Endometrial microvascular endothelial cells (primary cell): ENCODE results near the gene SSC4D. TPM values are rescaled to one million over a fixed set of nuclear protein-coding genes. Genes with fewer than 3 reads are reported as not detected.

Source experiments
- in situ Hi-C: cut with HindIII; loops from 2 replicates; pipeline ENCODE4 v1.10.0; 2017; ENCODE audit warnings: low sequenced_read_pairs, low pct_unique_long_range_greater_than_20kb; ENCODE audit errors: inconsistent ontology term
- total RNA-seq: library from RNA; depleted of rRNA; stranded (reverse); fragments of >200 nt; gene quantifications from one replicate; pipeline ENCODE4 v1.2.3, GENCODE V29; 2015; ENCODE audit errors: inconsistent ontology term

SSC4D gene
- total RNA-seq, 1 donor from 2014 or later = not detected

DNA sequence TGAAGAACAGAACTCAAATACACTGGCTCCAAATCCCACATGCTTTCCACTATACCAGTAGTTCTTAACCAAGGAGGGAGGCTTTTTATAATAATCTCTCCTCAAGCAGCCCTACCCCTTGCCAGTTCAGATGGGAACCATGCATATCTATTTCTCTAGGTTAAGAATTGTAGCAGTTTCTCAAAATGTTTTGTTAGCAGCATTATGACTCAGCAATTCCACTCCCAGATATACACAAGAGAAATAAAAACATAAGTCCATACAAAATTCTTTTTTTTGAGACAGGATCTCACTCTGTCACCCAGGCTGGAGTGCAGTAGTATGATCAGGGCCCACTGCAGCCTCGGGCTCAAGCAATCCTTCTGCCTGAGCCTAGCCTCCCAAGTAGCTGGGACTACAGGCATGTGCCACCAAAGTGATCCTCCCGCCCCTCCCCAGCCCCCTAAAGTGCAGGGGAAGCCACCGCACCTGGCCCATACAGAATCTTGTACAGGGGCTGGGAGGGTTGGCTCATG is 68.8 kb downstream of the SSC4D start:
- in situ Hi-C loops = no loop called here

Other genes with a start within 250 kb of the SSC4D start
- gene SRRM3, start 207.8 kb downstream of the SSC4D start, total RNA-seq = not detected
- gene HSPB1, start 107.0 kb downstream of the SSC4D start, total RNA-seq = 336 TPM
- gene YWHAG, start 50.7 kb downstream of the SSC4D start, total RNA-seq = 91.2 TPM
- gene ZP3, start 15.3 kb upstream of the SSC4D start, total RNA-seq = 1.0 TPM
- gene DTX2, start 52.0 kb upstream of the SSC4D start, total RNA-seq = 8.9 TPM
- not detected for gene UPK3B, start 100.9 kb upstream of the SSC4D start, total RNA-seq
- gene SPDYE16, start 133.6 kb upstream of the SSC4D start, total RNA-seq = not detected
- gene POMZP3, start 217.6 kb upstream of the SSC4D start, total RNA-seq = 4.2 TPM